Lower lobe of right lung (tissue), 2 donors: ENCODE results near the gene RLN3. TPM values are rescaled to one million over a fixed set of nuclear protein-coding genes. Genes with fewer than 3 reads are reported as not detected.

ENCODE experiments used
- ATAC-seq, 2 donors: fragments of 200-7000 bp; cut with Tn5 transposase; one replicate each; pipeline ENCODE4 v1.9.1; 2020 to 2022; ENCODE audit warnings: mild to moderate bottlenecking in 2 of 2, moderate library complexity in 2 of 2
- DNase-seq: peaks from one replicate; pipeline ENCODE4 v3.0.0-alpha.2; 2020
- H3K27ac ChIP-seq: fragments of 200-600 bp; one replicate; pipeline ENCODE4 v1.8.0; 2022
- H3K27me3 ChIP-seq: fragments of 200-600 bp; one replicate; pipeline ENCODE4 v1.8.0; 2022; ENCODE audit warnings: low read depth
- H3K36me3 ChIP-seq: fragments of 200-600 bp; one replicate; pipeline ENCODE4 v1.8.0; 2022; ENCODE audit warnings: mild to moderate bottlenecking
- H3K4me1 ChIP-seq: fragments of 200-600 bp; one replicate; pipeline ENCODE4 v1.8.0; 2022
- H3K4me3 ChIP-seq: fragments of 200-600 bp; one replicate; pipeline ENCODE4 v1.8.0; 2022; ENCODE audit warnings: mild to moderate bottlenecking
- H3K9me3 ChIP-seq: fragments of 200-600 bp; one replicate; pipeline ENCODE4 v1.8.0; 2022
- CTCF ChIP-seq: fragments of 200-600 bp; IDR thresholded peaks from one replicate; pipeline ENCODE4 v1.8.0; 2022; ENCODE audit warnings: antibody characterized with exemption, mild to moderate bottlenecking
- intact Hi-C: fragments of 100-400 bp; cut with DNase I; formaldehyde crosslinking; loops from one replicate; pipeline ENCODE4 v1.11.0; 2022
- total RNA-seq: library from RNA; stranded (reverse); fragmentation: NEBNext Ultra II Directional; extraction: Animal tissue kit (Norgen Biotek cat#: 25700); gene quantifications from one replicate; pipeline ENCODE4 v1.2.1, GENCODE V29; 2021
- donor health status: DM: no; HTN: yes; CAD: no; lungs with severe emphysema.

Gene RLN3
- total RNA-seq, 1 donor from 2014 or later, result not detected

- peaks cover 29% of the 10 kb centered on the region for H3K36me3 ChIP-seq
- intact Hi-C loops, result no loop called here
- peaks cover under 1% of the 10 kb centered on the region for H3K4me1 ChIP-seq
- H3K27me3 ChIP-seq, result no peaks in the 10 kb centered on the region
- H3K9me3 ChIP-seq, result no peaks in the 10 kb centered on the region
- no peak for TF ChIP-seq CTCF
- DNase-seq (no peak), ATAC-seq (no peak)
- H3K27ac ChIP-seq, result no peak overlapping the region
- H3K4me3 ChIP-seq, result no peak overlapping the region
These were observed 24.0 kb downstream of the RLN3 start for GRCh38 chr19:14051980-14052379.

GRCh38 chr19:14052470-14052869 is 24.5 kb downstream of the RLN3 start:
- no peak for TF ChIP-seq CTCF
- Histone ChIP-seq H3K36me3 (peaks cover 29% of the 10 kb centered on the region), H3K4me1 (peaks cover 3% of the 10 kb centered on the region), H3K27me3 (no peaks in the 10 kb centered on the region), H3K4me3 (no peak overlapping the region), H3K9me3 (no peaks in the 10 kb centered on the region), H3K27ac (no peak overlapping the region)
- ATAC-seq (no peak), DNase-seq (no peak)
- intact Hi-C loops, result no loop called here

GRCh38 chr19:14053032-14053431 is 25.1 kb downstream of the RLN3 start:
- no peak overlapping the region for H3K27ac ChIP-seq
- no peak for TF ChIP-seq CTCF
- DNase-seq (no peak), ATAC-seq (no peak)
- H3K27me3 ChIP-seq, result no peaks in the 10 kb centered on the region
- peaks cover 7% of the 10 kb centered on the region for H3K4me1 ChIP-seq
- intact Hi-C loops, result no loop called here
- peaks cover 29% of the 10 kb centered on the region for H3K36me3 ChIP-seq
- no peak overlapping the region for H3K4me3 ChIP-seq
- no peaks in the 10 kb centered on the region for H3K9me3 ChIP-seq

GRCh38 chr19:14053500-14053899 is 25.6 kb downstream of the RLN3 start:
- H3K27ac ChIP-seq, result no peak overlapping the region
- H3K9me3 ChIP-seq, result no peaks in the 10 kb centered on the region
- peaks cover 7% of the 10 kb centered on the region for H3K4me1 ChIP-seq
- no peak overlapping the region for H3K4me3 ChIP-seq
- ATAC-seq, result no peak
- peaks cover 29% of the 10 kb centered on the region for H3K36me3 ChIP-seq
- peaks cover 4% of the 10 kb centered on the region for H3K27me3 ChIP-seq
- DNase-seq, result no peak
- TF ChIP-seq CTCF, result no peak
- intact Hi-C loops, result no loop called here

- H3K36me3 ChIP-seq, result peaks cover 26% of the 10 kb centered on the region
- no peaks in the 10 kb centered on the region for H3K9me3 ChIP-seq
- DNase-seq (no peak), ATAC-seq (no peak)
- H3K4me1 ChIP-seq, result peaks cover 7% of the 10 kb centered on the region
- no peak overlapping the region for H3K27ac ChIP-seq
- TF ChIP-seq CTCF, result no peak
- no peak overlapping the region for H3K4me3 ChIP-seq
- intact Hi-C loops, result no loop called here
- H3K27me3 ChIP-seq, result peaks cover 10% of the 10 kb centered on the region
These were observed 26.2 kb downstream of the RLN3 start for GRCh38 chr19:14054099-14054498.

GRCh38 chr19:14054721-14055120 is 26.8 kb downstream of the RLN3 start:
- ATAC-seq (no peak), DNase-seq (no peak)
- intact Hi-C loops, result no loop called here
- H3K4me3 ChIP-seq, result no peak overlapping the region
- peaks cover 23% of the 10 kb centered on the region for H3K36me3 ChIP-seq
- H3K27ac ChIP-seq, result no peak overlapping the region
- no peaks in the 10 kb centered on the region for H3K9me3 ChIP-seq
- no peak for TF ChIP-seq CTCF
- H3K27me3 ChIP-seq, result peaks cover 16% of the 10 kb centered on the region
- peaks cover 7% of the 10 kb centered on the region for H3K4me1 ChIP-seq
